Heart left ventricle (tissue), 16 donors: ENCODE results near the gene TMEM198. TPM values are rescaled to one million over a fixed set of nuclear protein-coding genes. Genes with fewer than 3 reads are reported as not detected.

Experiments used
- ATAC-seq, 4 donors: fragments of 200-7000 bp; cut with Tn5 transposase; one replicate each; pipeline ENCODE4 v1.9.1; 2020 to 2022; ENCODE audit warnings: moderate library complexity in 4 of 4, mild to moderate bottlenecking in 3 of 4, moderate number of reproducible peaks in 1 of 4
- DNase-seq, 5 donors: peaks; one replicate each; pipeline ENCODE4 v3.0.0-alpha.2; 2020
- H3K27ac ChIP-seq, 12 donors: fragments of 200-600 bp; sonication (generic) in 4 of 12; one replicate each; pipeline versions ENCODE4 v1.5.0 to v1.8.0; 2016 to 2022; ENCODE audit warnings: mild to moderate bottlenecking in 2 of 12
- H3K27me3 ChIP-seq, 9 donors: fragments of 200-600 bp; sonication (generic) in 2 of 9; one replicate each; pipeline versions ENCODE4 v1.5.1 to v1.8.0; 2016 to 2022; ENCODE audit warnings: mild to moderate bottlenecking in 3 of 9
- H3K36me3 ChIP-seq, 9 donors: fragments of 200-600 bp; sonication (generic) in 2 of 9; one replicate each; pipeline versions ENCODE4 v1.5.0 to v1.8.0; 2018 to 2022; ENCODE audit warnings: mild to moderate bottlenecking in 2 of 9
- H3K4me1 ChIP-seq, 12 donors: fragments of 200-600 bp; sonication (generic) in 4 of 12; one replicate each; pipeline versions ENCODE4 v1.5.0 to v1.8.0; 2016 to 2022; ENCODE audit warnings: mild to moderate bottlenecking in 3 of 12
- H3K4me3 ChIP-seq, 12 donors: fragments of 200-600 bp; sonication (generic) in 4 of 12; one replicate each; pipeline versions ENCODE4 v1.5.0 to v1.8.0; 2017 to 2022; ENCODE audit warnings: mild to moderate bottlenecking in 9 of 12, moderate library complexity in 4 of 12
- H3K9me3 ChIP-seq, 12 donors: fragments of 200-600 bp; sonication (generic) in 4 of 12; one replicate each; pipeline versions ENCODE4 v1.5.0 to v1.8.0; 2016 to 2022; ENCODE audit warnings: mild to moderate bottlenecking in 1 of 12
- CTCF ChIP-seq, 12 donors: fragments of 200-600 bp; sonication (generic) in 4 of 12; IDR thresholded peaks; one replicate each; pipeline versions ENCODE4 v1.5.0 to v1.8.0; 2018 to 2022; ENCODE audit warnings: antibody characterized with exemption in 12 of 12, mild to moderate bottlenecking in 5 of 12
- POLR2A ChIP-seq, 2 donors: fragments of 450-650 bp; IDR thresholded peaks; one replicate each; pipeline ENCODE4 v1.6.1; 2017; ENCODE audit warnings: antibody characterized with exemption in 2 of 2, mild to moderate bottlenecking in 2 of 2, moderate library complexity in 2 of 2
- WGBS, 4 donors: extraction: QIAGEN DNeasy Blood & Tissue Kit in 2 of 4; methylation state at CpG; one replicate each; pipeline versions ENCODE4 v1.1.5 to v1.1.7; 2013 to 2018; 5-methylcytosine and 5-hydroxymethylcytosine counted together
- intact Hi-C, 10 donors: fragments of 100-400 bp; cut with DNase I; formaldehyde crosslinking; loops; one replicate each; pipeline versions ENCODE4 v1.11.1 to v1.14.2; 2022
- microRNA-seq, 4 donors: library from miRNA; unstranded; fragments of <30 nt; microRNA quantifications; one replicate each; pipeline versions ENCODE4 to v1.2.0, GENCODE V29; 2017 to 2020
- polyA plus RNA-seq, 2 donors: library from polyadenylated mRNA; stranded (reverse); fragments of 200-250 nt; gene quantifications; one replicate each; pipeline ENCODE4 v1.2.3, GENCODE V29; 2013
- total RNA-seq, 9 donors: library from RNA; depleted of rRNA in 2 of 9; stranded (reverse); fragments of >200 nt in 2 of 9; fragmentation: NEBNext Ultra II Directional in 3 of 9; extraction: Animal tissue kit (Norgen Biotek cat#: 25700) in 3 of 9; gene quantifications; one replicate each; pipeline versions ENCODE4 v1.1.0 to v1.2.4, GENCODE V29; 2016 to 2023
- donor health status: ischemic (EF 13 %, LVEDD 7.1; RV severe dilation, severe dysfunction).
- donor health status: healthy with polysubstance abuse.
- donor health status: DM: no; HTN: yes; CAD: no.
- donor health status: DM: no; HTN: no; CAD: no.
- donor health status: ischemic (EF 25% LVEDD 6.9; RV normal size, moderate dysfunction).
- donor health status: ischemic (EF 25% LVEDD 5.7; RV mildly dilated, moderate dysfunction).
- donor health status: healthy.
- donor health status: DM: yes; HTN: yes; CAD: no.
- donor health status: ischemic (EF 35%, LVEDD 5.7; RV mildly dilated, moderate dysfunction).
- donor health status: nonischemic (EF 11% LVEDD 7.7; RV severe dilation, severe dysfunction).
- donor health status: DM: yes; HTN: yes; CAD: no.
- donor health status: PGD.
- donor health status: ischemic (EF 29% LVEDD 5.4; RV normal size, mild dysfunction).
- donor health status: nonischemic (EF 23%, LVEDD 6.1; RV moderate dilation, normal function).

Gene TMEM198
- total and polyA plus RNA-seq, 11 donors, result 0.65 to 10.2 (median 2.3) TPM

GRCh38 chr2:219597552-219598307 lies 53.9 kb downstream of the TMEM198 start, which contains the start of gene STK11IP:
TSS of gene STK11IP (plus strand) at chr2:219597857. CDS start at chr2:219598120, 263 bp downstream.
- WGBS, 4 donors, result 0% methylated on average over 55 to 57 of the region's 57 CpGs
- no peak for TF ChIP-seq CTCF (IDR thresholded peaks at IDR 0.05)
- peak in 1 of 2 donors; percentile 72 for TF ChIP-seq POLR2A (IDR thresholded peaks at IDR 0.05)
- intact Hi-C loops, result loop anchor here in 5 of 10 donors (1.0 to 5.0 kb wide), 9 partner anchors 26 to 205 kb away; partner anchors contain the start of genes CHPF (in 3 of the 5), OBSL1 (in 2 of the 5), GMPPA (in 1 of the 5) and TMEM198 (in 1 of the 5)

GRCh38 chr2:219598308-219599078 lies 54.7 kb downstream of the TMEM198 start:
- no peak for ATAC-seq
- WGBS, 4 donors, result 24 to 32% (median 27%) methylated on average over 9 of the region's 9 CpGs
- peaks cover 0 to 20% (median 13%) of the 10 kb centered on the region in 12 donors for H3K4me1 ChIP-seq
- TF ChIP-seq POLR2A (IDR thresholded peaks at IDR 0.05) (no peak), CTCF (IDR thresholded peaks at IDR 0.05) (no peak)
- peak overlapping the region; percentile 33 to 80 (median 68) for H3K4me3 ChIP-seq
- peak overlapping the region; percentile 11 to 97 (median 94) for H3K27ac ChIP-seq
- no peaks in the 10 kb centered on the region for H3K9me3 ChIP-seq
- H3K36me3 ChIP-seq, result peaks cover 0 to 31% (median 22%) of the 10 kb centered on the region in 9 donors
- DNase-seq, result no peak
- H3K27me3 ChIP-seq, result no peaks in the 10 kb centered on the region
- intact Hi-C loops, result loop anchor here in 5 of 10 donors (1.0 to 5.0 kb wide), 6 partner anchors 36 to 206 kb away; partner anchors contain the start of genes CHPF (in 3 of the 5), GMPPA (in 1 of the 5) and TMEM198 (in 1 of the 5)

More at GRCh38 chr2:219597552-219598307, 53.9 kb downstream of the TMEM198 start, which contains the start of gene STK11IP:
- ATAC-seq (peak; percentile 97 to 99 (median 98)), DNase-seq (peak; percentile 96 to 98 (median 97))
- peak within 1 kb of the TSS; percentile 85 to 97 (median 94) for H3K27ac ChIP-seq
- peaks cover 0 to 24% (median 16%) of the 10 kb centered on the region in 9 donors for H3K36me3 ChIP-seq
- H3K4me1 ChIP-seq, result peaks cover 0 to 20% (median 13%) of the 10 kb centered on the region in 12 donors
- no peaks in the 10 kb centered on the region for H3K9me3 ChIP-seq
- no peaks in the 10 kb centered on the region for H3K27me3 ChIP-seq
- peak within 1 kb of the TSS; percentile 33 to 80 (median 68) for H3K4me3 ChIP-seq

Small RNAs within 50 kb of the gene (microRNA-seq; reads per million reads assigned to microRNA genes)
- gene MIR3132, result 4.6 to 22.1 (median 7.0) reads per million in 4 donors

Other genes starting within 250 kb of the TMEM198 start
- gene PTPRN, start 234.6 kb upstream of the TMEM198 start, total RNA-seq, result under 1 TPM in 3 of 9 donors, not detected in 6; 0.19 to 0.93 (median 0.59) TPM
- gene PTPRN, start 234.6 kb upstream of the TMEM198 start, polyA plus RNA-seq, result under 1 TPM in 1 of 2 donors, not detected in 1; 0.12 TPM
- not detected for gene RESP18, start 211.3 kb upstream of the TMEM198 start, total RNA-seq
- gene RESP18, start 211.3 kb upstream of the TMEM198 start, polyA plus RNA-seq, result not detected
- gene DNPEP, start 156.1 kb upstream of the TMEM198 start, total RNA-seq, result 100 to 1,000 TPM in 1 of 9 donors, 10 to 100 TPM in 8; 61.8 to 101 (median 73.4) TPM
- 10 to 100 TPM; 61.3 to 69.6 TPM for gene DNPEP, start 156.1 kb upstream of the TMEM198 start, polyA plus RNA-seq
- gene DES, start 125.7 kb upstream of the TMEM198 start, total RNA-seq, result over 10,000 TPM in 8 of 9 donors, 1,000 to 10,000 TPM in 1; 9,618 to 28,674 (median 17,979) TPM
- gene DES, start 125.7 kb upstream of the TMEM198 start, polyA plus RNA-seq, result over 10,000 TPM; 15,024 to 19,385 TPM
- gene SPEG, start 109.2 kb upstream of the TMEM198 start, total RNA-seq, result 100 to 1,000 TPM in 6 of 9 donors, 10 to 100 TPM in 3; 93.6 to 150 (median 114) TPM
- gene SPEG, start 109.2 kb upstream of the TMEM198 start, polyA plus RNA-seq, result 10 to 100 TPM; 64.8 to 92.2 TPM
- gene GMPPA, start 45.1 kb upstream of the TMEM198 start, total RNA-seq, result 10 to 100 TPM; 15.8 to 31.6 (median 20.1) TPM
- 10 to 100 TPM; 18.2 to 35.5 TPM for gene GMPPA, start 45.1 kb upstream of the TMEM198 start, polyA plus RNA-seq
- under 1 TPM in 1 of 9 donors, not detected in 8; 0.10 TPM for gene ASIC4, start 29.5 kb upstream of the TMEM198 start, total RNA-seq
- under 1 TPM; 0.03 to 0.08 TPM for gene ASIC4, start 29.5 kb upstream of the TMEM198 start, polyA plus RNA-seq
- 100 to 1,000 TPM in 6 of 9 donors, 10 to 100 TPM in 3; 77.9 to 196 (median 138) TPM for gene CHPF, start 219 bp upstream of the TMEM198 start, total RNA-seq
- 100 to 1,000 TPM in 1 of 2 donors, 10 to 100 TPM in 1; 74.1 to 209 TPM for gene CHPF, start 219 bp upstream of the TMEM198 start, polyA plus RNA-seq
- gene OBSL1, start 27.5 kb downstream of the TMEM198 start, total RNA-seq, result 100 to 1,000 TPM; 149 to 230 (median 178) TPM
- gene OBSL1, start 27.5 kb downstream of the TMEM198 start, polyA plus RNA-seq, result 100 to 1,000 TPM in 1 of 2 donors, 10 to 100 TPM in 1; 88.1 to 177 TPM
- 10 to 100 TPM in 1 of 9 donors, 1 to 10 TPM in 7, under 1 TPM in 1; 0.52 to 14.2 (median 1.8) TPM for gene INHA, start 28.3 kb downstream of the TMEM198 start, total RNA-seq
- gene INHA, start 28.3 kb downstream of the TMEM198 start, polyA plus RNA-seq, result 10 to 100 TPM in 1 of 2 donors, 1 to 10 TPM in 1; 5.5 to 12.0 TPM
- gene STK11IP, start 53.8 kb downstream of the TMEM198 start, total RNA-seq, result 10 to 100 TPM in 7 of 9 donors, 1 to 10 TPM in 2; 7.3 to 24.1 (median 13.9) TPM
- 10 to 100 TPM; 14.9 to 15.6 TPM for gene STK11IP, start 53.8 kb downstream of the TMEM198 start, polyA plus RNA-seq
- gene SLC4A3, start 83.6 kb downstream of the TMEM198 start, total RNA-seq, result 100 to 1,000 TPM; 249 to 507 (median 428) TPM
- gene SLC4A3, start 83.6 kb downstream of the TMEM198 start, polyA plus RNA-seq, result 100 to 1,000 TPM; 236 to 250 TPM